HL-60 (cell line): ENCODE results near the gene SEC31B.

Experiments used
- DNase-seq, 2 experiments: peaks; one replicate each; pipeline ENCODE4 v3.0.0-alpha.2; 2010 to 2020; ENCODE audit warnings: low read depth in 1 of 2, low spot score in 1 of 2
- H3K27ac ChIP-seq: fragments of 250-450 bp; sonication (Bioruptor Pico); replicated peaks from 2 replicates; pipeline ENCODE4 v1.5.1; 2020; ENCODE audit warnings: mild to moderate bottlenecking, moderate library complexity
- H3K27me3 ChIP-seq: fragments of 250-450 bp; sonication (Bioruptor Pico); 2 replicates; pipeline ENCODE4 v1.5.1; 2021; ENCODE audit warnings: mild to moderate bottlenecking, moderate library complexity; ENCODE audit not compliant: insufficient read depth, poor library complexity, severe bottlenecking
- H3K4me3 ChIP-seq: replicated peaks from 2 replicates; pipeline ENCODE4 v1.5.1; 2011; ENCODE audit warnings: mild to moderate bottlenecking, control low read depth, low read length; ENCODE audit not compliant: insufficient read depth
- CTCF ChIP-seq: IDR thresholded peaks from one replicate; pipeline ENCODE4 v1.5.1; 2011; ENCODE audit warnings: low read length, control low read depth, inconsistent platforms; ENCODE audit not compliant: insufficient read depth
- GABPA ChIP-seq: IDR thresholded peaks from 2 replicates; pipeline ENCODE4 v1.6.1; 2012; ENCODE audit warnings: low read depth
- POLR2AphosphoS5 ChIP-seq: IDR thresholded peaks from 2 replicates; pipeline ENCODE4 v1.6.1; 2012; ENCODE audit warnings: low read depth
- REST ChIP-seq: IDR thresholded peaks from 2 replicates; pipeline ENCODE4 v1.6.1; 2012; ENCODE audit warnings: low read depth; ENCODE audit not compliant: insufficient replicate concordance
- SPI1 ChIP-seq: IDR thresholded peaks from 2 replicates; pipeline ENCODE4 v1.6.1; 2012; ENCODE audit warnings: low read depth, mild to moderate bottlenecking, borderline replicate concordance

Gene SEC31B

GRCh38 chr10:100535715-100536353 lies 16.2 kb upstream of the SEC31B start, which contains the start of gene HIF1AN:
HIF1AN (plus strand) TSS chr10:100535943; CDS start chr10:100535959, 16 bp downstream.
- DNase-seq, result peak; percentile 94
- no peaks in the 10 kb centered on the region for H3K27me3 ChIP-seq
- peak within 1 kb of the TSS; percentile 64 for H3K27ac ChIP-seq
- peak within 1 kb of the TSS; percentile 81 for H3K4me3 ChIP-seq
- TF ChIP-seq POLR2AphosphoS5, result peak; percentile 83
- peak; percentile 91 for TF ChIP-seq GABPA
- peak; percentile 44 for TF ChIP-seq REST
- no peak for TF ChIP-seq SPI1
- TF ChIP-seq CTCF, result peak; percentile 97

GRCh38 chr10:100535338-100535714 lies 15.7 kb upstream of the SEC31B start:
- Histone ChIP-seq H3K4me3 (peak overlapping the region; percentile 24; the same call in 1 of the 2 replicates), H3K27ac (peak overlapping the region; percentile 58), H3K27me3 (no peaks in the 10 kb centered on the region)
- no peak for TF ChIP-seq SPI1
- no peak for TF ChIP-seq POLR2AphosphoS5
- no peak for TF ChIP-seq GABPA
- TF ChIP-seq CTCF, result no peak
- TF ChIP-seq REST, result no peak
- DNase-seq, result no peak

- no peak for DNase-seq
- no peaks in the 10 kb centered on the region for H3K27me3 ChIP-seq
- peak overlapping the region; percentile 58; the same call in 1 of the 2 replicates for H3K27ac ChIP-seq
- TF ChIP-seq CTCF (no peak), SPI1 (no peak), POLR2AphosphoS5 (no peak), GABPA (no peak), REST (no peak)
- H3K4me3 ChIP-seq, result no peak overlapping the region
Observed at GRCh38 chr10:100534726-100535125, 15.1 kb upstream of the SEC31B start.
